Cardiac muscle cell (in vitro differentiated cells and primary cell): ENCODE data around the gene RCC1. TPM values are rescaled to one million over a fixed set of nuclear protein-coding genes. Genes with fewer than 3 reads are reported as not detected.
"Not testable (repeated sequence)": the region's sequence is repeated elsewhere in the genome, so short reads cannot be mapped to it uniquely, and the experiment has no call there.

Source experiments
- DNase-seq, 2 donors: peaks; one replicate each; pipeline versions ENCODE4 v3.0.0 to v3.0.0-alpha.2; 2010 to 2017; ENCODE audit warnings: low read depth in 1 of 2, low spot score in 1 of 2
- H3K27ac ChIP-seq: fragments of 200-600 bp; sonication (generic); 2 replicates; pipeline ENCODE4 v1.5.1; 2016
- H3K27me3 ChIP-seq: fragments of 200-600 bp; sonication (generic); 2 replicates; pipeline ENCODE4 v1.6.0; 2016; ENCODE audit warnings: control low read depth
- H3K36me3 ChIP-seq: fragments of 200-600 bp; sonication (generic); 2 replicates; pipeline ENCODE4 v1.5.1; 2016; ENCODE audit warnings: control low read depth
- H3K4me1 ChIP-seq: fragments of 200-600 bp; sonication (generic); 2 replicates; pipeline ENCODE4 v1.8.1; 2017; ENCODE audit warnings: low read depth, mild to moderate bottlenecking, mixed run types
- H3K4me3 ChIP-seq: fragments of 200-600 bp; sonication (generic); 2 replicates; pipeline ENCODE4 v1.5.1; 2016; ENCODE audit warnings: mild to moderate bottlenecking
- H3K9me3 ChIP-seq: fragments of 200-600 bp; sonication (generic); 2 replicates; pipeline ENCODE4 v1.5.1; 2017; ENCODE audit warnings: low read depth, mild to moderate bottlenecking, control low read depth
- CTCF ChIP-seq: IDR thresholded peaks from 2 replicates; pipeline ENCODE4 v1.5.1; 2012; ENCODE audit warnings: low read depth, mild to moderate bottlenecking, low read length
- polyA plus RNA-seq: library from polyadenylated mRNA; unstranded; fragments of >200 nt; fragmentation: Nextera tagmentation; extraction: Ambion mirVana; gene quantifications from 2 replicates; pipeline ENCODE4 v1.2.1, GENCODE V29; 2016
- total RNA-seq: library from RNA; depleted of rRNA; stranded (reverse); fragments of >200 nt; gene quantifications from 2 replicates; pipeline ENCODE4 v1.2.3, GENCODE V29; 2016

Gene RCC1
- total and polyA plus RNA-seq, 2 experiments from 2014 or later, result 14.6 to 24.7 TPM

- no peak for TF ChIP-seq CTCF
- Histone ChIP-seq H3K27ac (no peak overlapping the region), H3K9me3 (no peaks in the 10 kb centered on the region), H3K4me1 (no peaks in the 10 kb centered on the region), H3K36me3 (peaks cover 29% of the 10 kb centered on the region), H3K27me3 (no peaks in the 10 kb centered on the region), H3K4me3 (no peak overlapping the region)
- DNase-seq, result no peak
These were observed 35.7 kb upstream of the RCC1 start for GRCh38 chr1:28470146-28470545.

- H3K36me3 ChIP-seq, result peaks cover 36% of the 10 kb centered on the region
- not testable (repeated sequence) for H3K9me3 ChIP-seq, H3K4me1 ChIP-seq
These were observed 26.3 kb upstream of the RCC1 start for GRCh38 chr1:28479497-28479896.

GRCh38 chr1:28480308-28480707, 25.5 kb upstream of the RCC1 start:
- H3K36me3 ChIP-seq, result peaks cover 40% of the 10 kb centered on the region

More at GRCh38 chr1:28479497-28479896, 26.3 kb upstream of the RCC1 start:
- not testable (repeated sequence) for DNase-seq, H3K27me3 ChIP-seq, H3K27ac ChIP-seq, H3K4me3 ChIP-seq

GRCh38 chr1:28482138-28482537, 23.7 kb upstream of the RCC1 start:
- Histone ChIP-seq H3K4me3 (no peak overlapping the region), H3K9me3 (no peaks in the 10 kb centered on the region), H3K4me1 (no peaks in the 10 kb centered on the region), H3K27ac (no peak overlapping the region), H3K36me3 (peaks cover 37% of the 10 kb centered on the region), H3K27me3 (no peaks in the 10 kb centered on the region)
- no peak for TF ChIP-seq CTCF
- DNase-seq, result no peak

More at GRCh38 chr1:28480308-28480707, 25.5 kb upstream of the RCC1 start:
- H3K27me3 ChIP-seq, result no peaks in the 10 kb centered on the region
- no peak overlapping the region for H3K4me3 ChIP-seq
- TF ChIP-seq CTCF, result no peak
- H3K27ac ChIP-seq, result no peak overlapping the region
- H3K9me3 ChIP-seq, result no peaks in the 10 kb centered on the region
- no peaks in the 10 kb centered on the region for H3K4me1 ChIP-seq
- DNase-seq, result no peak

GRCh38 chr1:28482702-28483101, 23.1 kb upstream of the RCC1 start:
- H3K27ac ChIP-seq, result no peak overlapping the region
- H3K4me3 ChIP-seq, result no peak overlapping the region
- H3K4me1 ChIP-seq, result no peaks in the 10 kb centered on the region
- H3K36me3 ChIP-seq, result peaks cover 37% of the 10 kb centered on the region
- TF ChIP-seq CTCF, result no peak
- no peaks in the 10 kb centered on the region for H3K27me3 ChIP-seq
- no peaks in the 10 kb centered on the region for H3K9me3 ChIP-seq
- DNase-seq, result no peak

- Histone ChIP-seq H3K4me1 (no peaks in the 10 kb centered on the region), H3K9me3 (no peaks in the 10 kb centered on the region), H3K4me3 (no peak overlapping the region), H3K36me3 (peaks cover 34% of the 10 kb centered on the region), H3K27me3 (no peaks in the 10 kb centered on the region), H3K27ac (no peak overlapping the region)
- no peak for DNase-seq
- no peak for TF ChIP-seq CTCF
These were observed 11.1 kb upstream of the RCC1 start for GRCh38 chr1:28494737-28495136.
